HepG2 (cell line): ENCODE measurements around the gene ZNF526. TPM values are rescaled to one million over a fixed set of nuclear protein-coding genes. Genes with fewer than 3 reads are reported as not detected.

Experiments
- ARNT2 ChIP-seq: sonication (generic); formaldehyde crosslinking; IDR thresholded peaks from 2 replicates; pipeline ENCODE4 v1.8.0; 2022; ENCODE audit warnings: mild to moderate bottlenecking, low read depth, missing genetic modification reagents, moderate library complexity
- ATF2 ChIP-seq: sonication (generic); formaldehyde crosslinking; IDR thresholded peaks from 2 replicates; pipeline ENCODE4 v1.4.0; 2020; ENCODE audit warnings: missing genetic modification reagents
- BORCS8-MEF2B ChIP-seq: sonication (generic); formaldehyde crosslinking; IDR thresholded peaks from 2 replicates; pipeline ENCODE4 v1.8.0; 2022; ENCODE audit warnings: mild to moderate bottlenecking, missing genetic modification reagents
- GMEB1 ChIP-seq: sonication (generic); formaldehyde crosslinking; IDR thresholded peaks from 2 replicates; pipeline ENCODE4 v1.5.1; 2020; ENCODE audit warnings: missing genetic modification reagents, mild to moderate bottlenecking, borderline replicate concordance
- KLF12 ChIP-seq: sonication (generic); formaldehyde crosslinking; IDR thresholded peaks from 2 replicates; pipeline ENCODE4 v1.4.0; 2020; ENCODE audit warnings: missing genetic modification reagents, borderline replicate concordance
- PCBP1 ChIP-seq: fragments of 200-400 bp; formaldehyde crosslinking; IDR thresholded peaks from 2 replicates; pipeline ENCODE4 v1.6.1; 2017; ENCODE audit warnings: mild to moderate bottlenecking, low read depth, low read length, borderline replicate concordance
- POLR2A ChIP-seq, 2 experiments: IDR thresholded peaks; 2 replicates each; pipeline ENCODE4 v1.6.1; 2011; ENCODE audit warnings: low read depth in 2 of 2, low read length in 2 of 2, mild to moderate bottlenecking in 1 of 2, moderate library complexity in 1 of 2; ENCODE audit not compliant: insufficient read depth in 1 of 2
- POLR2AphosphoS5 ChIP-seq: IDR thresholded peaks from 2 replicates; pipeline ENCODE4 v1.6.1; 2012; ENCODE audit warnings: low read depth, low read length
- TAF1 ChIP-seq: sonication (generic); formaldehyde crosslinking; IDR thresholded peaks from 2 replicates; pipeline ENCODE4 v1.4.0; 2020; ENCODE audit warnings: missing genetic modification reagents
- ZNF121 ChIP-seq: sonication (generic); formaldehyde crosslinking; IDR thresholded peaks from 2 replicates; pipeline ENCODE4 v1.5.0; 2020; ENCODE audit warnings: mild to moderate bottlenecking, missing genetic modification reagents
- ZNF513 ChIP-seq: sonication (generic); formaldehyde crosslinking; conservative IDR thresholded peaks from 2 replicates; pipeline ENCODE4 v1.5.0; 2020; ENCODE audit warnings: missing genetic modification reagents
- ZNF7 ChIP-seq: IDR thresholded peaks from 2 replicates; pipeline ENCODE4 v1.6.1; 2016; ENCODE audit warnings: missing biosample characterization, missing genetic modification reagents
- polyA plus RNA-seq, 8 experiments: library from polyadenylated mRNA; depleted of rRNA in 3 of 8; stranded (reverse) in 7 of 8; unstranded in 1 of 8; fragments of >200 nt; fragmentation: Illumina TruSeq in 4 of 8; extraction: Trizol in 4 of 8; gene quantifications; 2 replicates each; pipeline versions ENCODE4 v1.2.1 to v1.2.3, GENCODE V29; 2011 to 2016; ENCODE audit warnings: low read depth in 4 of 8, missing spikeins in 1 of 8, mixed read lengths in 1 of 8; ENCODE audit not compliant: insufficient read depth in 1 of 8
- total RNA-seq, 5 experiments: library from RNA; depleted of rRNA; stranded (reverse); fragments of >200 nt; fragmentation: Illumina TruSeq; extraction: Trizol; gene quantifications; 2 replicates each; pipeline ENCODE4 v1.2.3, GENCODE V29; 2016; ENCODE audit warnings: low read depth in 1 of 5
- TF ChIP-seq, protein P1 (sequence below): sonication (generic); formaldehyde crosslinking; IDR thresholded peaks from 2 replicates; pipeline ENCODE4 v1.5.1; 2020; ENCODE audit warnings: mild to moderate bottlenecking, moderate library complexity, missing genetic modification reagents
- TF ChIP-seq, protein P2 (sequence below): sonication (generic); formaldehyde crosslinking; IDR thresholded peaks from 2 replicates; pipeline ENCODE4 v1.5.0; 2020; ENCODE audit warnings: mild to moderate bottlenecking, missing genetic modification reagents, borderline replicate concordance
- TF ChIP-seq, protein P3 (sequence below): fragments of 450-650 bp; IDR thresholded peaks from 2 replicates; pipeline ENCODE4 v1.6.1; 2016

The ZNF526 gene
- total and polyA plus RNA-seq, 2 of the 13 experiments (the other 11 are each of a cell fraction or from before 2014, with no cell fraction given), result 3.3 to 8.4 TPM

DNA sequence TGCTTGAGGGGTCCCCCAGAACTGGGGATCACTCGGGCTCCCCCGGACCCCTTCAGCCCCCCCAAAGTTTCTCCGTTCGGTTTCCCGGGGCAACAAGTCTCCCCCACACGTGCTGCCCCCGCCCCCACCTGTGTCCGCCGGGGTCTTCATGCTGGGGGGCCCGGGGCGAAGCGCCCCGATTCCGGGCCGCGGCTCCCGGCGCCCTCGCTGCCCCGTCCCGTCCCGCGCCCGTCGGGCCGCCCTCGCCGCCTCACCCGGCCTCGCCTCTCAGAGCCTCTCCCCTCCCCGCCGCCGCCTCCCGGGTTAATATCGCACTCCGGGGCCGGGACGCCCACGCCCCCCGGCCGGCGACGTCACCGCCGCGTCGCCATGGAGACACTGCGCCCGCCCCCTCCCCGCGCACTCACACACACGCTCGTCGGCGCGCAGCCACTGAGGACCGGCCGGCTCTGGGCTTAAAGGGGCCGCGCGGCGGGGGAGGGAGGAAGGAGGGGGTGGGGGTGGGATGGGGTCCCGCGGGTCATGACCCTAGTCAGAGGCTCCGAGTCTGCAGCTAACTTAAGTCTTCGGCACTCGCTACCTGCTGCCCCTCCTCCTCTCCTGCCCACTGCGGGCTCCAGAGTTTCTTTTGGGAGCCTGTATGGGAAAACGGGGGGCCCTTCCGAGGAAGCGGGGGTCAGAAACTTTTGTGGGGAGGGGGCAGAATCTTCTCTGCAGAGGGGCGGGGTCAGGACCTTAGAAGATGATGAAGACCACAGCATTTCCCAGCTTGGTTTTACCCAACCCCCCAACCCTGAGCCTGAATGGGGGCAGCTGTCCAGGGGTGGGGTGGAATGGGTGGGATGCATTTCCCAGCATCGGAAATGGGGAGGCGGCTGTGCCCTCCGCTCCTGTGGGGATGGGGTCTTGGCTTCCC is 35.0 kb downstream of the ZNF526 start, which contains the start of gene ERF (continued):
- TF ChIP-seq ZNF7 (no peak), GMEB1 (peak; percentile 45; the same call in 1 of the 2 replicates), POLR2AphosphoS5 (peak; percentile 82), ZNF513 (CRISPR knock-in tag) (no peak), ARNT2 (peak; percentile 42; the same call in 1 of the 2 replicates), PCBP1 (0 out of 2 replicates have a peak, but pooled peaks have one; percentile 3), KLF12 (CRISPR knock-in tag) (0 out of 2 replicates have a peak, but pooled peaks have one; percentile 9), ZNF121 (CRISPR knock-in tag) (peak; percentile 74), POLR2A (IDR thresholded peaks at IDR 0.05; ENCODE audit: insufficient read depth in 1 of 2, low read depth in 2 of 2, low read length in 2 of 2) (peak; percentile 70 to 92), ATF2 (CRISPR knock-in tag) (peak; percentile 75; the same call in 1 of the 2 replicates), TAF1 (CRISPR knock-in tag) (peak; percentile 46; the same call in 1 of the 2 replicates), BORCS8-MEF2B (0 out of 2 replicates have a peak, but pooled peaks have one; percentile 8)
- TF ChIP-seq, protein P1, sequence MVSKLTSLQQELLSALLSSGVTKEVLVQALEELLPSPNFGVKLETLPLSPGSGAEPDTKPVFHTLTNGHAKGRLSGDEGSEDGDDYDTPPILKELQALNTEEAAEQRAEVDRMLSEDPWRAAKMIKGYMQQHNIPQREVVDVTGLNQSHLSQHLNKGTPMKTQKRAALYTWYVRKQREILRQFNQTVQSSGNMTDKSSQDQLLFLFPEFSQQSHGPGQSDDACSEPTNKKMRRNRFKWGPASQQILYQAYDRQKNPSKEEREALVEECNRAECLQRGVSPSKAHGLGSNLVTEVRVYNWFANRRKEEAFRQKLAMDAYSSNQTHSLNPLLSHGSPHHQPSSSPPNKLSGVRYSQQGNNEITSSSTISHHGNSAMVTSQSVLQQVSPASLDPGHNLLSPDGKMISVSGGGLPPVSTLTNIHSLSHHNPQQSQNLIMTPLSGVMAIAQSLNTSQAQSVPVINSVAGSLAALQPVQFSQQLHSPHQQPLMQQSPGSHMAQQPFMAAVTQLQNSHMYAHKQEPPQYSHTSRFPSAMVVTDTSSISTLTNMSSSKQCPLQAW (CRISPR knock-in tag), result 0 out of 2 replicates have a peak, but pooled peaks have one; percentile 55
- TF ChIP-seq, protein P2, sequence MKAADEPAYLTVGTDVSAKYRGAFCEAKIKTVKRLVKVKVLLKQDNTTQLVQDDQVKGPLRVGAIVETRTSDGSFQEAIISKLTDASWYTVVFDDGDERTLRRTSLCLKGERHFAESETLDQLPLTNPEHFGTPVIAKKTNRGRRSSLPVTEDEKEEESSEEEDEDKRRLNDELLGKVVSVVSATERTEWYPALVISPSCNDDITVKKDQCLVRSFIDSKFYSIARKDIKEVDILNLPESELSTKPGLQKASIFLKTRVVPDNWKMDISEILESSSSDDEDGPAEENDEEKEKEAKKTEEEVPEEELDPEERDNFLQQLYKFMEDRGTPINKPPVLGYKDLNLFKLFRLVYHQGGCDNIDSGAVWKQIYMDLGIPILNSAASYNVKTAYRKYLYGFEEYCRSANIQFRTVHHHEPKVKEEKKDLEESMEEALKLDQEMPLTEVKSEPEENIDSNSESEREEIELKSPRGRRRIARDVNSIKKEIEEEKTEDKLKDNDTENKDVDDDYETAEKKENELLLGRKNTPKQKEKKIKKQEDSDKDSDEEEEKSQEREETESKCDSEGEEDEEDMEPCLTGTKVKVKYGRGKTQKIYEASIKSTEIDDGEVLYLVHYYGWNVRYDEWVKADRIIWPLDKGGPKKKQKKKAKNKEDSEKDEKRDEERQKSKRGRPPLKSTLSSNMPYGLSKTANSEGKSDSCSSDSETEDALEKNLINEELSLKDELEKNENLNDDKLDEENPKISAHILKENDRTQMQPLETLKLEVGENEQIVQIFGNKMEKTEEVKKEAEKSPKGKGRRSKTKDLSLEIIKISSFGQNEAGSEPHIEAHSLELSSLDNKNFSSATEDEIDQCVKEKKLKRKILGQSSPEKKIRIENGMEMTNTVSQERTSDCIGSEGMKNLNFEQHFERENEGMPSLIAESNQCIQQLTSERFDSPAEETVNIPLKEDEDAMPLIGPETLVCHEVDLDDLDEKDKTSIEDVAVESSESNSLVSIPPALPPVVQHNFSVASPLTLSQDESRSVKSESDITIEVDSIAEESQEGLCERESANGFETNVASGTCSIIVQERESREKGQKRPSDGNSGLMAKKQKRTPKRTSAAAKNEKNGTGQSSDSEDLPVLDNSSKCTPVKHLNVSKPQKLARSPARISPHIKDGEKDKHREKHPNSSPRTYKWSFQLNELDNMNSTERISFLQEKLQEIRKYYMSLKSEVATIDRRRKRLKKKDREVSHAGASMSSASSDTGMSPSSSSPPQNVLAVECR (CRISPR knock-in tag), result peak; percentile 47; the same call in 1 of the 2 replicates
- TF ChIP-seq, protein P3, sequence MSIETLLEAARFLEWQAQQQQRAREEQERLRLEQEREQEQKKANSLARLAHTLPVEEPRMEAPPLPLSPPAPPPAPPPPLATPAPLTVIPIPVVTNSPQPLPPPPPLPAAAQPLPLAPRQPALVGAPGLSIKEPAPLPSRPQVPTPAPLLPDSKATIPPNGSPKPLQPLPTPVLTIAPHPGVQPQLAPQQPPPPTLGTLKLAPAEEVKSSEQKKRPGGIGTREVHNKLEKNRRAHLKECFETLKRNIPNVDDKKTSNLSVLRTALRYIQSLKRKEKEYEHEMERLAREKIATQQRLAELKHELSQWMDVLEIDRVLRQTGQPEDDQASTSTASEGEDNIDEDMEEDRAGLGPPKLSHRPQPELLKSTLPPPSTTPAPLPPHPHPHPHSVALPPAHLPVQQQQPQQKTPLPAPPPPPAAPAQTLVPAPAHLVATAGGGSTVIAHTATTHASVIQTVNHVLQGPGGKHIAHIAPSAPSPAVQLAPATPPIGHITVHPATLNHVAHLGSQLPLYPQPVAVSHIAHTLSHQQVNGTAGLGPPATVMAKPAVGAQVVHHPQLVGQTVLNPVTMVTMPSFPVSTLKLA, result 0 out of 2 replicates have a peak, but pooled peaks have one; percentile 3
